MM.1S (cell line): ENCODE measurements around the gene SPRED2.

Experiments
- DNase-seq: peaks from one replicate; pipeline ENCODE4 v3.0.0-alpha.2; 2015
- H2AFZ ChIP-seq: fragments of 300-600 bp; sonication (generic); 2 replicates; pipeline ENCODE4 v1.6.0; 2016; ENCODE audit warnings: antibody characterized with exemption, low read length
- H3F3A ChIP-seq: fragments of 300-600 bp; sonication (generic); 2 replicates; pipeline ENCODE4 v1.6.1; 2016; ENCODE audit warnings: mild to moderate bottlenecking, antibody characterized with exemption, low read length, moderate library complexity, mixed read lengths; ENCODE audit not compliant: insufficient read depth
- H3K27ac ChIP-seq: fragments of 300-600 bp; sonication (generic); 2 replicates; pipeline ENCODE4 v1.5.1; 2016; ENCODE audit warnings: mild to moderate bottlenecking, low read length
- H3K27me3 ChIP-seq: fragments of 300-600 bp; sonication (generic); replicated peaks from 2 replicates; pipeline ENCODE4 v1.6.0; 2016; ENCODE audit warnings: low read length; ENCODE audit not compliant: insufficient read depth
- H3K36me3 ChIP-seq: fragments of 300-600 bp; sonication (generic); replicated peaks from 2 replicates; pipeline ENCODE4 v1.6.1; 2016; ENCODE audit warnings: mild to moderate bottlenecking, low read length, mixed read lengths; ENCODE audit not compliant: insufficient read depth
- H3K4me1 ChIP-seq: fragments of 300-600 bp; sonication (generic); 2 replicates; pipeline ENCODE4 v1.6.1; 2016; ENCODE audit warnings: low read length, mixed read lengths
- H3K4me2 ChIP-seq: fragments of 300-600 bp; sonication (generic); 2 replicates; pipeline ENCODE4 v1.6.0; 2016; ENCODE audit warnings: low read depth, low read length
- H3K4me3 ChIP-seq: fragments of 300-600 bp; sonication (generic); 2 replicates; pipeline ENCODE4 v1.5.1; 2016; ENCODE audit warnings: low read length, mixed read lengths
- H3K79me2 ChIP-seq: fragments of 300-600 bp; sonication (generic); 2 replicates; pipeline ENCODE4 v1.6.1; 2016; ENCODE audit warnings: mixed run types, low read length, mixed read lengths
- H3K9ac ChIP-seq: fragments of 300-600 bp; sonication (generic); 2 replicates; pipeline ENCODE4 v1.6.1; 2016; ENCODE audit warnings: low read length, mixed read lengths
- H3K9me2 ChIP-seq: fragments of 300-600 bp; sonication (generic); replicated peaks from 2 replicates; pipeline ENCODE4 v1.6.1; 2016; ENCODE audit warnings: mild to moderate bottlenecking, low read length, mixed read lengths; ENCODE audit not compliant: insufficient read depth
- H3K9me3 ChIP-seq: fragments of 300-600 bp; sonication (generic); replicated peaks from 2 replicates; pipeline ENCODE4 v1.6.1; 2016; ENCODE audit warnings: mild to moderate bottlenecking, low read length, mixed read lengths; ENCODE audit not compliant: insufficient read depth
- H4K20me1 ChIP-seq: fragments of 300-600 bp; sonication (generic); 2 replicates; pipeline ENCODE4 v1.6.1; 2016; ENCODE audit warnings: mild to moderate bottlenecking, low read length, moderate library complexity, mixed read lengths; ENCODE audit not compliant: insufficient read depth
- CTCF ChIP-seq: fragments of 300-600 bp; sonication (generic); IDR thresholded peaks from 2 replicates; pipeline ENCODE4 v1.5.1; 2016; ENCODE audit warnings: antibody characterized with exemption, low read length, mixed read lengths
- EZH2 ChIP-seq: fragments of 300-600 bp; sonication (generic); optimal IDR thresholded peaks from 2 replicates; pipeline ENCODE3; 2017; ENCODE audit warnings: low read depth, mild to moderate bottlenecking, antibody characterized with exemption, low read length, mixed read lengths
- EZH2phosphoT487 ChIP-seq: fragments of 300-600 bp; sonication (generic); IDR thresholded peaks from 2 replicates; pipeline ENCODE4 v1.6.1; 2018; ENCODE audit warnings: antibody characterized with exemption, low read length

The SPRED2 gene

DNA sequence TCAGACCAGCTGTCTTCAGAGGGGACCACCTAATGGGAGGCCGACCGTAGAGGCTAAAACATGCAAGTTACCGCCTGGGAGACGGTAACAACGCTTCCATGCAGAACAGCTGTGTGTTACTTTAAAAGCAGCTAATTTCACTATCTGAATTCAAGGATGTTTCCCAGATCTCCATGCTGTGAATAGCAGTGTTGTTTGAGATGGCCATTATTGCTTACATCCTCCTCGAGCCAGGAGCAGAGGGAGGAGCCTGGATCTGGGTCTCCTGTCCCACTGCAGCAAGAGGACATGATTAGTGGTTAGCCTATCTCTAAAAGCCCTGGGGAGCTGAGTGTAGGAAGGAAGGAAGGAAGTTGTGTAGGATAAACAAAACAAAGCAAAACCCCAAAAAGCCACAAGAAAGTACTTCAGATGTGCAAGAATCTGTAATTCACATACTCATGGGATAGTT lies 153.8 kb downstream of the SPRED2 start:
- Histone ChIP-seq H3F3A (no peaks in the 10 kb centered on the region), H3K36me3 (no peaks in the 10 kb centered on the region), H2AFZ (no peak overlapping the region), H3K27ac (no peak overlapping the region), H3K27me3 (no peaks in the 10 kb centered on the region), H3K79me2 (no peaks in the 10 kb centered on the region), H3K4me2 (no peak overlapping the region), H3K9me3 (no peaks in the 10 kb centered on the region), H3K9me2 (no peaks in the 10 kb centered on the region), H4K20me1 (no peaks in the 10 kb centered on the region), H3K4me1 (peaks cover 4% of the 10 kb centered on the region; the same call in 1 of the 2 replicates), H3K4me3 (no peak overlapping the region), H3K9ac (no peak overlapping the region)
- no peak for DNase-seq
- TF ChIP-seq CTCF (no peak), EZH2phosphoT487 (no peak), EZH2 (no peak)

DNA sequence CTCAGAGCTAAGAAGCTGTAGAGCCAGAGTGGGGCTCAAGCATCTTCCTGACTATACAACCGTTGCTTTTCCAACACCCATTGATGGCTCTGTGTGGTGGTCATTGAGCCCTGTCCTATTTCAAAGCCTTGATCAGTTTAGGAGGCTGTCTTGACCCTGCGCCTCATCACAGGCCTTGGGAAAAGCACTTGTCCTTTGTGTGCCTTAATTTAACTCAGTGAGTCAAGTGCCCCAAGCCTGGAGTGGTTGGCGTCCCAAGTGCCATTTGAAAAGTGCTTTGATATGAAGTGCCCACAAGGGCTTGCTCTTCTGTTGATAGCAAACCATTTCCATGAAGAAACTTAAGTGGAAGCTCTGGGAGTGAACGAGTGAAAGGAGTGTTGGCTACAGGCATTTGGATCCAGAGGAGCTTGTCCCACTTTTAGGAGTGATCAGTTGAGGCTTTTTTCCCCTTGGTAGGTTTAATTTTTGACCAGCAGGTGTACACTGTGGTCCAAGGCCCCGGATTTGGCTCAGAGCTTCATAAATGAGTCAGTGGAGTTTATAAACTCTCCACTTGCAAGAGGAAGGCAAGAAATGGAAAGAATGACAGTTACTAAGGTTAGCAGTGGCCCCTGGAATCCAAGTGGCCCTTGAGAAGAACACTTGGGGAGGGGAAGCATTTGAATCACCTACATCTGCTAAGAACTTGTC lies 154.5 kb downstream of the SPRED2 start:
- Histone ChIP-seq H3K4me2 (no peak overlapping the region), H3F3A (no peaks in the 10 kb centered on the region), H3K79me2 (no peaks in the 10 kb centered on the region), H3K9ac (no peak overlapping the region), H4K20me1 (no peaks in the 10 kb centered on the region), H2AFZ (no peak overlapping the region), H3K4me3 (no peak overlapping the region), H3K27ac (no peak overlapping the region), H3K4me1 (peaks cover 4% of the 10 kb centered on the region; the same call in 1 of the 2 replicates), H3K9me3 (no peaks in the 10 kb centered on the region), H3K27me3 (no peaks in the 10 kb centered on the region), H3K36me3 (no peaks in the 10 kb centered on the region), H3K9me2 (no peaks in the 10 kb centered on the region)
- TF ChIP-seq CTCF, result no peak
- no peak for TF ChIP-seq EZH2phosphoT487
- no peak for TF ChIP-seq EZH2
- DNase-seq, result no peak

GRCh38 chr2:65277118-65277517 lies 155.3 kb downstream of the SPRED2 start:
- no peaks in the 10 kb centered on the region for H3K27me3 ChIP-seq

More at GRCh38 chr2:65277118-65277517, 155.3 kb downstream of the SPRED2 start:
- Histone ChIP-seq H2AFZ (no peak overlapping the region), H3K9me3 (no peaks in the 10 kb centered on the region), H3K4me3 (no peak overlapping the region), H3K4me1 (peaks cover 4% of the 10 kb centered on the region; the same call in 1 of the 2 replicates), H3K27ac (no peak overlapping the region), H4K20me1 (no peaks in the 10 kb centered on the region), H3K4me2 (no peak overlapping the region), H3K79me2 (no peaks in the 10 kb centered on the region), H3K36me3 (no peaks in the 10 kb centered on the region; the same call in 1 of the 2 replicates), H3F3A (no peaks in the 10 kb centered on the region), H3K9ac (no peak overlapping the region), H3K9me2 (no peaks in the 10 kb centered on the region)
- TF ChIP-seq EZH2phosphoT487 (no peak), CTCF (no peak), EZH2 (no peak)
- no peak for DNase-seq
